Measurements from ENCODE around the gene APBA1. TPM values are rescaled to one million over a fixed set of nuclear protein-coding genes. Genes with fewer than 3 reads are reported as not detected.
A peak's percentile ranks its signal among the peaks of the same experiment; 100 is the strongest.

Gene APBA1
- total RNA-seq (2022) (0.32 and 0.34 TPM in 2 replicates), Bru-seq, nascent RNA (percentile 13 among the genes with signal in this experiment), BruChase-seq, experiment 1, labeled RNA remaining after a 2-hour chase (percentile 13 among the genes with signal in this experiment), BruChase-seq, experiment 2, labeled RNA remaining after a 6-hour chase (percentile 12 among the genes with signal in this experiment)
- long read RNA-seq: 0 reads

- no peak for TF ChIP-seq CTCF (IDR thresholded peaks at IDR 0.05; ENCODE audit: insufficient read depth in 1 of 2, low read depth in 1 of 2, low read length in 1 of 2, severe bottlenecking in 1 of 2, unreplicated experiment in 1 of 2)
- H3K36me3 ChIP-seq (ENCODE audit: control insufficient read depth, insufficient read depth, low read length): no peaks in the 10 kb centered on the region
- Mint-ChIP-seq H3K36me3 (ENCODE audit: insufficient read depth, unreplicated experiment) (peaks cover 5% of the 10 kb centered on the region), H3K4me3 (ENCODE audit: unreplicated experiment) (peak within 1 kb of the TSS; percentile 57), H3K4me1 (ENCODE audit: low read depth, unreplicated experiment) (no peaks in the 10 kb centered on the region), H3K9me3 (ENCODE audit: unreplicated experiment) (no peaks in the 10 kb centered on the region), H3K27ac (ENCODE audit: unreplicated experiment) (no peak within 1 kb of the TSS), H3K27me3 (ENCODE audit: insufficient read depth, unreplicated experiment) (peaks cover 3% of the 10 kb centered on the region)
- no peaks in the 10 kb centered on the region for H3K27me3 ChIP-seq (replicated peaks; ENCODE audit: control insufficient read depth, insufficient read depth, low read length)
- H3K4me3 ChIP-seq (ENCODE audit: low read depth, low read length): peak within 1 kb of the TSS; percentile 41
- BruUV-seq (replicated peaks): no TSS peak
- ChIA-PET CTCF (no interaction called here), POLR2A (interaction anchor here (0.6 kb wide), 1 partner anchor 159 kb away, joined by 3 read pairs; no protein-coding TSS in a partner anchor)
- H3K9me3 ChIP-seq: no peaks in the 10 kb centered on the region
- H3K4me1 ChIP-seq: no peaks in the 10 kb centered on the region
- peak in 1 of 2 experiments; percentile 1 for DNase-seq
- intact Hi-C loops (cut with micrococcal nuclease; ENCODE audit: unreplicated experiment): loop anchor here (2.0 kb wide), 1 partner anchor 207 kb away; no protein-coding TSS in a partner anchor
These were observed at the start of gene APBA1 for GRCh38 chr9:69671879-69672595. Gene APBA1, minus strand, starts transcription at chr9:69672371.

GRCh38 chr9:69719983-69720382 is 47.8 kb upstream of the APBA1 start:
- TF ChIP-seq CTCF (IDR thresholded peaks at IDR 0.05; ENCODE audit: insufficient read depth in 1 of 2, low read depth in 1 of 2, low read length in 1 of 2, severe bottlenecking in 1 of 2, unreplicated experiment in 1 of 2): no peak
- H3K27ac Mint-ChIP-seq (ENCODE audit: unreplicated experiment): no peak overlapping the region
- intact Hi-C loops (cut with micrococcal nuclease; ENCODE audit: unreplicated experiment): no loop called here

GRCh38 chr9:69719367-69719766 is 47.2 kb upstream of the APBA1 start:
- Mint-ChIP-seq H3K9me3 (ENCODE audit: unreplicated experiment) (no peaks in the 10 kb centered on the region), H3K27ac (ENCODE audit: unreplicated experiment) (no peak overlapping the region), H3K27me3 (ENCODE audit: insufficient read depth, unreplicated experiment) (no peaks in the 10 kb centered on the region), H3K4me3 (ENCODE audit: unreplicated experiment) (no peak overlapping the region), H3K36me3 (ENCODE audit: insufficient read depth, unreplicated experiment) (peaks cover 8% of the 10 kb centered on the region), H3K4me1 (ENCODE audit: low read depth, unreplicated experiment) (no peaks in the 10 kb centered on the region)
- CTCF ChIA-PET: no interaction called here
- intact Hi-C loops (cut with micrococcal nuclease; ENCODE audit: unreplicated experiment): no loop called here
- POLR2A ChIA-PET: no interaction called here
- H3K36me3 ChIP-seq (ENCODE audit: control insufficient read depth, insufficient read depth, low read length): no peaks in the 10 kb centered on the region
- H3K4me3 ChIP-seq (ENCODE audit: low read depth, low read length): no peak overlapping the region
- H3K9me3 ChIP-seq: no peaks in the 10 kb centered on the region
- DNase-seq: no peak
- no peaks in the 10 kb centered on the region for H3K27me3 ChIP-seq (replicated peaks; ENCODE audit: control insufficient read depth, insufficient read depth, low read length)
- no TSS peak for BruUV-seq (replicated peaks)
- TF ChIP-seq CTCF (IDR thresholded peaks at IDR 0.05; ENCODE audit: insufficient read depth in 1 of 2, low read depth in 1 of 2, low read length in 1 of 2, severe bottlenecking in 1 of 2, unreplicated experiment in 1 of 2): no peak
- 0 out of 2 replicates have a peak, but pooled peaks cover 4% of the 10 kb centered on the region for H3K4me1 ChIP-seq

More at GRCh38 chr9:69719983-69720382, 47.8 kb upstream of the APBA1 start:
- Histone ChIP-seq H3K4me3 (ENCODE audit: low read depth, low read length) (no peak overlapping the region), H3K4me1 (0 out of 2 replicates have a peak, but pooled peaks cover 4% of the 10 kb centered on the region), H3K27me3 (replicated peaks; ENCODE audit: control insufficient read depth, insufficient read depth, low read length) (no peaks in the 10 kb centered on the region), H3K36me3 (ENCODE audit: control insufficient read depth, insufficient read depth, low read length) (no peaks in the 10 kb centered on the region), H3K9me3 (no peaks in the 10 kb centered on the region)
- ChIA-PET CTCF (no interaction called here), POLR2A (no interaction called here)
- BruUV-seq (replicated peaks): no TSS peak
- Mint-ChIP-seq H3K4me1 (ENCODE audit: low read depth, unreplicated experiment) (no peaks in the 10 kb centered on the region), H3K36me3 (ENCODE audit: insufficient read depth, unreplicated experiment) (peaks cover 8% of the 10 kb centered on the region), H3K9me3 (ENCODE audit: unreplicated experiment) (no peaks in the 10 kb centered on the region), H3K4me3 (ENCODE audit: unreplicated experiment) (no peak overlapping the region), H3K27me3 (ENCODE audit: insufficient read depth, unreplicated experiment) (no peaks in the 10 kb centered on the region)
- no peak for DNase-seq
